CD4-positive, alpha-beta T cell treated with Interleukin-15 for 1 hour (primary cell): ENCODE data around the gene ZNF506.
"Not testable (repeated sequence)": the region's sequence is repeated elsewhere in the genome, so short reads cannot be mapped to it uniquely, and the experiment has no call there.

Source experiments
- DNase-seq: peaks from one replicate; pipeline ENCODE4 v3.0.0-alpha.2; 2020

Gene ZNF506

DNA sequence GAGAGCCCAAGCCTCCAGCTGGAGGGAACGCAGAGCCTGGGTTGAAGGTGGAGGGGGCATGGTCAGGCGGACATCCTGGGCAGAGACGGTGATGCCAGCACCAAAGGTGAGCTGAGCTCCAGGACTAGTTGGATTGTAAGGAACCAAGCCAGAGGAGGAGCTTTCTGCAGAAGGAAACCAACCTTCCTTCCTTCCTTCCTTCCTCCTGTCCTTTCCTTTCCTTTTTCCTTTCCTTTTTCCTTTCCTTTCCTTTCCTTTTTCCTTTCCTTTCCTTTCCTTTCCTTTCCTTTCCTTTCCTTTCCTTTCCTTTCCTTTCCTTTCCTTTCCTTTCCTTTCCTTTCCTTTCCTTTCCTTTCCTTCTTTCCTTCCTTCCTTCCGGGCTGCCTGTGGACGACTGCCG, 77.6 kb downstream of the ZNF506 start:
- DNase-seq, result not testable (repeated sequence)

GRCh38 chr19:19743176-19743575, 78.4 kb downstream of the ZNF506 start:
- DNase-seq, result no peak

- DNase-seq, result no peak
These were observed 78.8 kb downstream of the ZNF506 start for GRCh38 chr19:19742773-19743172.
